IMR-90 (cell line): ENCODE measurements around the gene PRAF2. TPM values are rescaled to one million over a fixed set of nuclear protein-coding genes. Genes with fewer than 3 reads are reported as not detected.

ENCODE experiments used
- ATAC-seq: fragments of 200-7000 bp; cut with Tn5 transposase; 2 replicates; pipeline ENCODE4 v1.9.1; 2020; ENCODE audit warnings: low read depth, mild to moderate bottlenecking, moderate library complexity
- BruUV-seq: library from RNA; stranded (reverse); fragments of 400-500 nt; replicated peaks from 2 replicates; lab custom pipeline; 2021; lab: Mats Ljungman, UMichigan
- CTCF ChIA-PET: fragments of 300-600 bp; formaldehyde crosslinking; extraction: SDS; loops from one replicate; lab custom pipeline; 2021; ENCODE audit warnings: antibody characterized with exemption; lab: Yijun Ruan, JAX
- POLR2A ChIA-PET: fragments of 300-600 bp; sonication (Branson Sonifier 250); formaldehyde crosslinking; loops from one replicate; lab custom pipeline; 2022; ENCODE audit warnings: antibody characterized with exemption; ENCODE audit not compliant: unreplicated experiment; lab: Charles Lee
- DNase-seq: peaks from one replicate; pipeline ENCODE4 v3.0.0; 2013
- H2AFZ ChIP-seq: replicated peaks from 2 replicates; pipeline ENCODE3; 2013; ENCODE audit warnings: low read length, mild to moderate bottlenecking; ENCODE audit not compliant: poor library complexity
- H2AK5ac ChIP-seq: 2 replicates; pipeline ENCODE4 v1.6.1; 2013; ENCODE audit warnings: low read depth, low read length, inconsistent platforms
- H2AK9ac ChIP-seq: replicated peaks from 2 replicates; pipeline ENCODE3; 2013; ENCODE audit warnings: mild to moderate bottlenecking, low read depth, low read length, moderate library complexity; ENCODE audit not compliant: poor library complexity
- H2BK120ac ChIP-seq: 2 replicates; pipeline ENCODE4 v1.6.1; 2013; ENCODE audit warnings: low read depth, low read length, inconsistent platforms
- H2BK15ac ChIP-seq: 3 replicates; pipeline ENCODE4 v1.6.1; 2013; ENCODE audit warnings: low read depth, low read length, inconsistent platforms
- H2BK20ac ChIP-seq: 2 replicates; pipeline ENCODE4 v1.6.1; 2013; ENCODE audit warnings: low read depth, mild to moderate bottlenecking, inconsistent platforms, low read length, moderate library complexity
- H2BK5ac ChIP-seq: 2 replicates; pipeline ENCODE4 v1.6.1; 2013; ENCODE audit warnings: mild to moderate bottlenecking, low read depth, low read length, inconsistent platforms; ENCODE audit not compliant: poor library complexity, severe bottlenecking
- H3K14ac ChIP-seq: replicated peaks from 2 replicates; pipeline ENCODE4 v1.6.1; 2013; ENCODE audit warnings: low read depth, low read length, inconsistent platforms
- H3K18ac ChIP-seq: 2 replicates; pipeline ENCODE4 v1.6.1; 2013; ENCODE audit warnings: low read depth, low read length, control low read depth
- H3K23ac ChIP-seq: 2 replicates; pipeline ENCODE4 v1.6.1; 2013; ENCODE audit warnings: low read depth, low read length, inconsistent platforms
- H3K27ac ChIP-seq: 2 replicates; pipeline ENCODE4 v1.5.1; 2013; ENCODE audit warnings: mild to moderate bottlenecking, control low read depth, low read length; ENCODE audit not compliant: insufficient read depth
- H3K27me3 ChIP-seq: 2 replicates; pipeline ENCODE4 v1.6.1; 2013; ENCODE audit warnings: low read length; ENCODE audit not compliant: control insufficient read depth, insufficient read depth
- H3K36me3 ChIP-seq: 2 replicates; pipeline ENCODE4 v1.6.1; 2013; ENCODE audit warnings: low read length, mixed read lengths; ENCODE audit not compliant: control insufficient read depth, insufficient read depth
- H3K4ac ChIP-seq: 2 replicates; pipeline ENCODE4 v1.6.1; 2013; ENCODE audit warnings: low read depth, low read length, inconsistent platforms
- H3K4me1 ChIP-seq: 2 replicates; pipeline ENCODE4 v1.6.1; 2013; ENCODE audit warnings: low read length, mixed read lengths; ENCODE audit not compliant: control insufficient read depth, insufficient read depth
- H3K4me2 ChIP-seq: 2 replicates; pipeline ENCODE4 v1.6.1; 2013; ENCODE audit warnings: low read depth, mild to moderate bottlenecking, control low read depth, low read length, moderate library complexity
- H3K4me3 ChIP-seq: 2 replicates; pipeline ENCODE4 v1.5.1; 2013; ENCODE audit warnings: low read depth, mild to moderate bottlenecking, control low read depth, low read length, moderate library complexity; ENCODE audit not compliant: insufficient read depth
- H3K56ac ChIP-seq: 2 replicates; pipeline ENCODE4 v1.6.1; 2013; ENCODE audit warnings: low read length, inconsistent platforms; ENCODE audit not compliant: insufficient read depth; ENCODE audit errors: extremely low read depth
- H3K79me1 ChIP-seq, 2 experiments: 2 replicates each; pipeline ENCODE4 v1.6.1; 2013; ENCODE audit warnings: low read length in 2 of 2, inconsistent platforms in 1 of 2, low read depth in 1 of 2
- H3K9ac ChIP-seq: 2 replicates; pipeline ENCODE4 v1.6.1; 2013; ENCODE audit warnings: low read depth, low read length, control low read depth
- H3K9me1 ChIP-seq: 2 replicates; pipeline ENCODE4 v1.6.1; 2013; ENCODE audit warnings: low read length, inconsistent platforms; ENCODE audit not compliant: insufficient read depth
- H3K9me3 ChIP-seq: 2 replicates; pipeline ENCODE4 v1.6.1; 2013; ENCODE audit warnings: low read length; ENCODE audit not compliant: control insufficient read depth, insufficient read depth
- H4K20me1 ChIP-seq: 2 replicates; pipeline ENCODE4 v1.6.1; 2013; ENCODE audit warnings: low read length, inconsistent platforms; ENCODE audit not compliant: insufficient read depth
- H4K5ac ChIP-seq: 2 replicates; pipeline ENCODE4 v1.6.1; 2013; ENCODE audit warnings: mild to moderate bottlenecking, low read depth, low read length, control low read depth
- H4K8ac ChIP-seq, 2 experiments: 2 replicates each; pipeline ENCODE4 v1.6.1; 2013; ENCODE audit warnings: low read depth in 2 of 2, low read length in 2 of 2, control low read depth in 1 of 2, inconsistent platforms in 1 of 2
- H4K91ac ChIP-seq: 2 replicates; pipeline ENCODE4 v1.6.1; 2013; ENCODE audit warnings: low read depth, low read length, inconsistent platforms; ENCODE audit not compliant: insufficient read depth
- BHLHE40 ChIP-seq: fragments of 150-350 bp; IDR thresholded peaks from 2 replicates; pipeline ENCODE4 v1.6.1; 2016; ENCODE audit warnings: mild to moderate bottlenecking, low read depth, low read length
- CHD1 ChIP-seq: IDR thresholded peaks from 2 replicates; pipeline ENCODE4 v1.6.1; 2012; ENCODE audit warnings: low read depth, low read length, improper control_type of control experiment
- CTCF ChIP-seq: conservative IDR thresholded peaks from 2 replicates; pipeline ENCODE4 v1.5.1; 2012; ENCODE audit warnings: mild to moderate bottlenecking, low read depth, low read length, improper control_type of control experiment
- FOS ChIP-seq: fragments of 150-350 bp; IDR thresholded peaks from 2 replicates; pipeline ENCODE4 v1.6.1; 2016; ENCODE audit warnings: low read depth, low read length
- MAFK ChIP-seq: IDR thresholded peaks from 2 replicates; pipeline ENCODE4 v1.6.1; 2012; ENCODE audit warnings: low read depth, low read length, improper control_type of control experiment
- MAZ ChIP-seq: IDR thresholded peaks from 2 replicates; pipeline ENCODE4 v1.6.1; 2012; ENCODE audit warnings: low read depth, mild to moderate bottlenecking, low read length, improper control_type of control experiment, moderate library complexity, borderline replicate concordance
- MXI1 ChIP-seq: IDR thresholded peaks from 2 replicates; pipeline ENCODE4 v1.6.1; 2012; ENCODE audit warnings: low read depth, mild to moderate bottlenecking, low read length, moderate library complexity, borderline replicate concordance
- NFE2L2 ChIP-seq: fragments of 150-350 bp; IDR thresholded peaks from 2 replicates; pipeline ENCODE4 v1.6.1; 2016; ENCODE audit warnings: low read depth, mild to moderate bottlenecking, low read length
- POLR2A ChIP-seq: IDR thresholded peaks from 2 replicates; pipeline ENCODE4 v1.6.1; 2012; ENCODE audit warnings: mild to moderate bottlenecking, low read depth, low read length
- RAD21 ChIP-seq: IDR thresholded peaks from 2 replicates; pipeline ENCODE4 v1.6.1; 2012; ENCODE audit warnings: low read length, improper control_type of control experiment
- RCOR1 ChIP-seq: IDR thresholded peaks from 2 replicates; pipeline ENCODE4 v1.6.1; 2012; ENCODE audit warnings: mild to moderate bottlenecking, low read length, improper control_type of control experiment; ENCODE audit not compliant: insufficient replicate concordance
- RFX5 ChIP-seq: IDR thresholded peaks from 2 replicates; pipeline ENCODE4 v1.8.0; 2012; ENCODE audit warnings: low read depth, mild to moderate bottlenecking, low read length, moderate library complexity
- SMC3 ChIP-seq: fragments of 150-350 bp; IDR thresholded peaks from 2 replicates; pipeline ENCODE4 v1.6.1; 2016; ENCODE audit warnings: low read depth, mild to moderate bottlenecking, antibody characterized with exemption, low read length, moderate library complexity
- USF2 ChIP-seq: fragments of 150-350 bp; IDR thresholded peaks from 2 replicates; pipeline ENCODE4 v1.6.1; 2017; ENCODE audit warnings: mild to moderate bottlenecking, antibody characterized with exemption, low read length, low read depth
- WGBS, 2 experiments: methylation state at CpG; one replicate each; pipeline versions ENCODE4 v1.1.5 to v1.1.7; 2013; ENCODE audit warnings: missing lambda C conversion rate in 2 of 2; ENCODE audit not compliant: insufficient read length in 1 of 2; ENCODE audit errors: extremely low coverage in 2 of 2; 5-methylcytosine and 5-hydroxymethylcytosine counted together
- dilution Hi-C: fragments of 300-500 bp; cut with HindIII; formaldehyde crosslinking; loops from one replicate; pipeline ENCODE4 v1.14.3; 2018; ENCODE audit warnings: low sequenced_read_pairs; ENCODE audit not compliant: unreplicated experiment
- in situ Hi-C: fragments of 300-500 bp; cut with MboI; formaldehyde crosslinking; loops from 3 replicates; pipeline ENCODE4 v1.14.3; 2019; ENCODE audit warnings: low sequenced_read_pairs, inconsistent platforms, mixed read lengths
- intact Hi-C: fragments of 100-400 bp; cut with micrococcal nuclease; formaldehyde crosslinking; loops from 2 replicates; pipeline ENCODE4 v1.10.0; 2022
- polyA plus RNA-seq, 3 experiments: library from polyadenylated mRNA; depleted of rRNA; stranded (reverse); fragments of >200 nt; gene quantifications; 2 replicates each; pipeline ENCODE4 v1.2.3, GENCODE V29; 2012; ENCODE audit warnings: low replicate concordance in 1 of 3
- total RNA-seq: library from RNA; depleted of rRNA; stranded (reverse); fragments of >200 nt; gene quantifications from 2 replicates; pipeline ENCODE4 v1.2.3, GENCODE V29; 2012
- TF ChIP-seq, protein P1 (sequence below): fragments of 150-350 bp; IDR thresholded peaks from 2 replicates; pipeline ENCODE4 v1.6.1; 2016; ENCODE audit warnings: low read depth, mild to moderate bottlenecking, low read length, moderate library complexity, borderline replicate concordance

Gene PRAF2
- total and polyA plus RNA-seq, 2 of the 4 experiments (the other 2 are of a cell fraction): 3.8 to 65.5 TPM

DNA sequence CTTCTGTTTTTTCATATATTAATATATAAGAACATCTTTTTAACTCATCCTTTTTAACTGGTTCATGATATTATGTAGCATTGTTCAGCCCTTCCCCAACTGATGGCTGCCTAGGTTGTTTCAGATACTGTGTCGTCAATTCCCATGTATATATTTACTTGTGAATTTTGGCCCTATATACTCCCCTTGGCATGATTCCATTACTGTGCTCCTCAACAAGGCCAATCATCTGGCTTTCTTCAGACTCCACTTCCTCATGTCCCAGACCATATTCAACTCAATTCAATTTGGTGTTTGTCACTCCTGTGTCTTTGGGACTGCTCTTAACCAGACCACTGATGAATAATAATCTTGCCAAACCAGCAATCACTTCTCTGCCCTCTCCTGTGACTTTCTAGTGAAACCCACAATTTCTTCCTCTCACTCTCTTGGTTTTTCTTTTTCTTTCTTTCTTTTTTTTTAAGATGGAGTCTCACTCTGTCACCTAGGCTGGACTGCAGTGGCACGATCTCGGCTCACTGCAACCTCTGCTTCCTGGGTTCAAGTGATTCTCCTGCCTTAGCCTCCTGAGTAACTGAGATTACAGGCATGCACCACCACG is 8.6 kb upstream of the PRAF2 start:
- Histone ChIP-seq H3K4ac (no peak overlapping the region), H3K9me1 (no peaks in the 10 kb centered on the region), H3K9ac (no peak overlapping the region), H3K9me3 (no peaks in the 10 kb centered on the region), H3K36me3 (peaks cover 4% of the 10 kb centered on the region; the same call in 1 of the 2 replicates), H3K14ac (no peak overlapping the region), H2AFZ (no peak overlapping the region), H3K4me1 (peaks cover 2% of the 10 kb centered on the region; the same call in 1 of the 2 replicates), H4K8ac (no peak overlapping the region), H4K91ac (no peak overlapping the region), H3K4me2 (no peak overlapping the region), H2BK5ac (no peak overlapping the region), H3K4me3 (no peak overlapping the region), H3K56ac (no peak overlapping the region), H2BK20ac (no peak overlapping the region), H2AK5ac (no peak overlapping the region), H3K23ac (no peak overlapping the region), H4K5ac (no peak overlapping the region), H3K27me3 (no peaks in the 10 kb centered on the region), H2BK15ac (no peak overlapping the region), H3K18ac (no peak overlapping the region), H4K20me1 (no peaks in the 10 kb centered on the region), H2AK9ac (no peak overlapping the region), H3K79me1 (peaks cover 8 to 13% of the 10 kb centered on the region in 2 experiments), H3K27ac (no peak overlapping the region), H2BK120ac (no peak overlapping the region)
- intact Hi-C loops: no loop called here
- BruUV-seq: no TSS peak
- WGBS, 2 experiments: 80% methylated on average over 1 of the region's 4 CpGs; no CpG with 5 or more reads in 1 of the 2 experiments
- TF ChIP-seq RFX5: no peak
- no peak for TF ChIP-seq BHLHE40
- no peak for TF ChIP-seq RCOR1
- no peak for TF ChIP-seq POLR2A
- TF ChIP-seq CHD1: no peak
- no peak for TF ChIP-seq MAZ
- TF ChIP-seq, protein P1, sequence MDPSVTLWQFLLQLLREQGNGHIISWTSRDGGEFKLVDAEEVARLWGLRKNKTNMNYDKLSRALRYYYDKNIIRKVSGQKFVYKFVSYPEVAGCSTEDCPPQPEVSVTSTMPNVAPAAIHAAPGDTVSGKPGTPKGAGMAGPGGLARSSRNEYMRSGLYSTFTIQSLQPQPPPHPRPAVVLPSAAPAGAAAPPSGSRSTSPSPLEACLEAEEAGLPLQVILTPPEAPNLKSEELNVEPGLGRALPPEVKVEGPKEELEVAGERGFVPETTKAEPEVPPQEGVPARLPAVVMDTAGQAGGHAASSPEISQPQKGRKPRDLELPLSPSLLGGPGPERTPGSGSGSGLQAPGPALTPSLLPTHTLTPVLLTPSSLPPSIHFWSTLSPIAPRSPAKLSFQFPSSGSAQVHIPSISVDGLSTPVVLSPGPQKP: no peak
- no peak for TF ChIP-seq NFE2L2
- TF ChIP-seq RAD21: no peak
- no peak for TF ChIP-seq USF2
- no peak for TF ChIP-seq FOS
- TF ChIP-seq CTCF: no peak
- TF ChIP-seq MAFK: no peak
- TF ChIP-seq SMC3: no peak
- TF ChIP-seq MXI1: no peak
- DNase-seq: no peak
- CTCF ChIA-PET: interaction anchor here (0.7 kb wide), 1 partner anchor 1797 kb away, joined by 4 read pairs; no protein-coding TSS in a partner anchor
- dilution Hi-C loops: no loop called here
- no peak for ATAC-seq
- in situ Hi-C loops: no loop called here
- POLR2A ChIA-PET: no interaction called here
